AG04450 (cell line): ENCODE results near the gene IMMP2L. TPM values are rescaled to one million over a fixed set of nuclear protein-coding genes. Genes with fewer than 3 reads are reported as not detected.

Experiments
- CTCF ChIA-PET: fragments of 300-600, 350-600 bp; formaldehyde crosslinking; extraction: SDS; loops from one replicate; lab custom pipeline; 2022; ENCODE audit warnings: antibody characterized with exemption, inconsistent platforms; lab: Charles Lee
- POLR2A ChIA-PET: fragments of 350-600 bp; formaldehyde crosslinking; extraction: SDS; loops from one replicate; lab custom pipeline; 2021; ENCODE audit warnings: antibody characterized with exemption, inconsistent platforms; lab: Yijun Ruan, JAX
- DNase-seq: peaks from one replicate; pipeline ENCODE4 v3.0.0-alpha.2; 2011; ENCODE audit warnings: low read depth, low spot score
- H3K27ac ChIP-seq: one replicate; pipeline ENCODE4 v1.5.1; 2012; ENCODE audit warnings: low read depth, low read length, control low read depth
- H3K27me3 ChIP-seq: one replicate; pipeline ENCODE4 v1.6.0; 2012; ENCODE audit warnings: low read length; ENCODE audit not compliant: control insufficient read depth, insufficient read depth
- H3K4me3 ChIP-seq: 2 replicates; pipeline ENCODE4 v1.5.1; 2011; ENCODE audit warnings: mild to moderate bottlenecking, low read depth, low read length, control low read depth
- H3K9me3 ChIP-seq: 2 replicates; pipeline ENCODE4 v1.5.1; 2012; ENCODE audit warnings: low read length; ENCODE audit not compliant: control insufficient read depth, insufficient read depth
- polyA plus RNA-seq: library from polyadenylated mRNA; depleted of rRNA; stranded (reverse); fragments of >200 nt; gene quantifications from 2 replicates; pipeline ENCODE4 v1.2.3, GENCODE V29; 2011
- TF ChIP-seq, protein P1 (sequence below): IDR thresholded peaks from 2 replicates; pipeline ENCODE4 v1.5.1; 2011; ENCODE audit warnings: low read depth, low read length, control low read depth, inconsistent platforms

IMMP2L gene
- polyA plus RNA-seq, 1 experiment: 8.0 TPM

- CTCF ChIA-PET: no interaction called here
- Histone ChIP-seq H3K4me3 (no peak overlapping the region), H3K9me3 (no peaks in the 10 kb centered on the region), H3K27me3 (no peaks in the 10 kb centered on the region), H3K27ac (no peak overlapping the region)
- TF ChIP-seq, protein P1, sequence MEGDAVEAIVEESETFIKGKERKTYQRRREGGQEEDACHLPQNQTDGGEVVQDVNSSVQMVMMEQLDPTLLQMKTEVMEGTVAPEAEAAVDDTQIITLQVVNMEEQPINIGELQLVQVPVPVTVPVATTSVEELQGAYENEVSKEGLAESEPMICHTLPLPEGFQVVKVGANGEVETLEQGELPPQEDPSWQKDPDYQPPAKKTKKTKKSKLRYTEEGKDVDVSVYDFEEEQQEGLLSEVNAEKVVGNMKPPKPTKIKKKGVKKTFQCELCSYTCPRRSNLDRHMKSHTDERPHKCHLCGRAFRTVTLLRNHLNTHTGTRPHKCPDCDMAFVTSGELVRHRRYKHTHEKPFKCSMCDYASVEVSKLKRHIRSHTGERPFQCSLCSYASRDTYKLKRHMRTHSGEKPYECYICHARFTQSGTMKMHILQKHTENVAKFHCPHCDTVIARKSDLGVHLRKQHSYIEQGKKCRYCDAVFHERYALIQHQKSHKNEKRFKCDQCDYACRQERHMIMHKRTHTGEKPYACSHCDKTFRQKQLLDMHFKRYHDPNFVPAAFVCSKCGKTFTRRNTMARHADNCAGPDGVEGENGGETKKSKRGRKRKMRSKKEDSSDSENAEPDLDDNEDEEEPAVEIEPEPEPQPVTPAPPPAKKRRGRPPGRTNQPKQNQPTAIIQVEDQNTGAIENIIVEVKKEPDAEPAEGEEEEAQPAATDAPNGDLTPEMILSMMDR: no peak
- POLR2A ChIA-PET: no interaction called here
- DNase-seq: no peak
Observed at GRCh38 chr7:111190804-111191203, 371.5 kb downstream of the IMMP2L start.

DNA sequence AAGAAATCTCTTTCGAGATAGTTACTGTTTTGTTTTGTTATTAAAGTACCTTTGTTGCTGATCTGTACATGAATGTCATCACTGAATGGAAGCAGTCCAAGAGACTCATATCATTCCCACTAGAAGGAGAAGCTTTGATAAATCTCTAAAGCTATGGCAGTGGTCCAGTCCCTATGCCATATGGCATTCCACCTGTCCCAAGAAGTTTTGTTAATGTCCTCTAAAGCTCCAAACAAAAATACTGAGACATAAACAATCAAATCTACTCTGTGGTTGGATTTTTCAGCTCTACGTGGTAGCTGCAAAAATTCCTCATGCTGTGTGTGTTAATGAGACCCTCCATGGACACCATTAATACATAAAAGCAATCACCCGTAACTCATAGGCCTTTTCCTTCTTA, 377.3 kb downstream of the IMMP2L start:
- Histone ChIP-seq H3K27ac (no peak overlapping the region), H3K4me3 (no peak overlapping the region), H3K9me3 (no peaks in the 10 kb centered on the region), H3K27me3 (no peaks in the 10 kb centered on the region)
- CTCF ChIA-PET: no interaction called here
- TF ChIP-seq, protein P1: no peak
- DNase-seq: no peak
- POLR2A ChIA-PET: no interaction called here

DNA sequence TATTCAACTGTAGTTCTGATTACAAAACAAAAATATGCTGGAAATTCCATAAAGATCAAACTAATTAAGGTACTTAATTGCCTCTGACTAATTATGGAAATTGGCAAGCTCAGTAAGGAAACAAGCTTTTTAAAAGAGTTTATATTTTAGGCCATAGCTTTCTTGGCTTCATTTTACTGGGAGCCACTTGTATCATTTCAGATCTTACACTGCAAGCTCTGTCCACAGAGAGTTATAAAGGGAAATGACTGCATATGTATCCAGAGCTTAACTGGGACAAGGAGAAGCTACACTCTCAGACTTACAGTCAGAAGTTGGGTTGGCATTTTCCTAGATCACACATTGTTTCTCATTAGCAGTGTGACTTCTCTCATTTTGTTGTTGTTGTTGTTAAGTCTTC, 379.0 kb downstream of the IMMP2L start:
- H3K27ac ChIP-seq: no peak overlapping the region
- H3K4me3 ChIP-seq: no peak overlapping the region
- no peaks in the 10 kb centered on the region for H3K9me3 ChIP-seq
- CTCF ChIA-PET: interaction anchor here (1.6 kb wide), 1 partner anchor 9 kb away, joined by 3 read pairs; no protein-coding TSS in a partner anchor
- no peak for DNase-seq
- no peaks in the 10 kb centered on the region for H3K27me3 ChIP-seq
- TF ChIP-seq, protein P1: no peak
- POLR2A ChIA-PET: no interaction called here

DNA sequence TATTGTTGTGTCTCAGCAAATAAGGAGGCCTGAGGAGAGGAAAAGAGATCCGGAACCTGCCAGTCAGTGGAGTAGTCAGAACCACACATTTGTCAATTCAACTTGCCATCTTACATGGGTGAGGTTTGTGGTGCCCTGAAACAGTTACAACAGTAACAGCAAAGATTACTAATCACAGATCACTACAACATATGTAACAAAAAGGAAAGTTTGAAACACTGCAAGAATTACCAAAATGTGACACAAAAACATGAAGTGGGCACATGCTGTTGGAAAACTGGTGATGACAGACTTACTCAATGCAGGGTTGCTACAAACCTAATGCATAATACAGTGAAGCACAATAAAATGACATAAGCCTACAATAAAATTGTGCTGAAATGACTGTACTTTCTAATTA, 382.0 kb downstream of the IMMP2L start:
- TF ChIP-seq, protein P1: no peak
- DNase-seq: no peak
- H3K4me3 ChIP-seq: no peak overlapping the region
- H3K9me3 ChIP-seq: no peaks in the 10 kb centered on the region
- H3K27ac ChIP-seq: no peak overlapping the region
- CTCF ChIA-PET: interaction anchor here (1.2 kb wide), 1 partner anchor 51 kb away, joined by 3 read pairs; no protein-coding TSS in a partner anchor
- POLR2A ChIA-PET: no interaction called here
- H3K27me3 ChIP-seq: no peaks in the 10 kb centered on the region

DNA sequence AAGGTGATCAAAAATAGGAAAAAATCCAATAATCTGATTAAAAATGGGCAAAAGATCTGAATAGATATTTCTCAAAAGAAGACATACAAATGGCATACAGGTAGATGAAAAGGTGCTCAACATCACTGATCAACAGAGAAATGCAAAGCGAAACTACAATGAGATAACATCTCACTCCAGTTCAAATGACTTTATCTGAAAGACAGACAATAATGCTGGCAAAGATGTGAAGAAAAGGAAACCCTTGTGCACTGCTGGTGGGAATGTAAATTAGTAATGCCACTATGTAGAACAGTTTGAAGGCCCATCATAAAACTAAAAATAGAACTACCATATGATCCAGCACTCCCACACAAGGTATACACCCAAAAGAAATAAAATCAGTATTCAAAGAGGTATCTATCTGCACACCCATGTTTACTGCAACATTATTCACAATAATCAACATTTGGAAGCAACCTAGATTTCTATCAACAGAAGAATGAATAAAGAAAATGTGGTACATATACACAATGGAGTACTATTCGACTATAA, 386.3 kb downstream of the IMMP2L start:
- TF ChIP-seq, protein P1: no peak
- Histone ChIP-seq H3K27me3 (no peaks in the 10 kb centered on the region), H3K4me3 (no peak overlapping the region), H3K9me3 (no peaks in the 10 kb centered on the region), H3K27ac (no peak overlapping the region)
- CTCF ChIA-PET: no interaction called here
- POLR2A ChIA-PET: no interaction called here
- no peak for DNase-seq
